GM10248 (cell line): ENCODE data around the gene UBR4.

Source experiments
- CTCF ChIA-PET: fragments of 300-600 bp; sonication (Branson Sonifier 250); formaldehyde crosslinking; extraction: SDS; loops from one replicate; lab custom pipeline; 2021; ENCODE audit warnings: antibody characterized with exemption; lab: Yijun Ruan, JAX
- POLR2A ChIA-PET: fragments of 350-650 bp; sonication (Branson Sonifier 250); formaldehyde crosslinking; extraction: SDS; loops from one replicate; lab custom pipeline; 2020; ENCODE audit warnings: antibody characterized with exemption; lab: Yijun Ruan, JAX
- DNase-seq: peaks from one replicate; pipeline ENCODE4 v3.0.0; 2012; ENCODE audit errors: extremely low spot score
- TF ChIP-seq, protein P1 (sequence below): IDR thresholded peaks from 2 replicates; pipeline ENCODE4 v1.5.1; 2012; ENCODE audit warnings: mild to moderate bottlenecking, low read depth; ENCODE audit errors: extremely low read depth, missing control alignments, control extremely low read depth

UBR4 gene

DNA sequence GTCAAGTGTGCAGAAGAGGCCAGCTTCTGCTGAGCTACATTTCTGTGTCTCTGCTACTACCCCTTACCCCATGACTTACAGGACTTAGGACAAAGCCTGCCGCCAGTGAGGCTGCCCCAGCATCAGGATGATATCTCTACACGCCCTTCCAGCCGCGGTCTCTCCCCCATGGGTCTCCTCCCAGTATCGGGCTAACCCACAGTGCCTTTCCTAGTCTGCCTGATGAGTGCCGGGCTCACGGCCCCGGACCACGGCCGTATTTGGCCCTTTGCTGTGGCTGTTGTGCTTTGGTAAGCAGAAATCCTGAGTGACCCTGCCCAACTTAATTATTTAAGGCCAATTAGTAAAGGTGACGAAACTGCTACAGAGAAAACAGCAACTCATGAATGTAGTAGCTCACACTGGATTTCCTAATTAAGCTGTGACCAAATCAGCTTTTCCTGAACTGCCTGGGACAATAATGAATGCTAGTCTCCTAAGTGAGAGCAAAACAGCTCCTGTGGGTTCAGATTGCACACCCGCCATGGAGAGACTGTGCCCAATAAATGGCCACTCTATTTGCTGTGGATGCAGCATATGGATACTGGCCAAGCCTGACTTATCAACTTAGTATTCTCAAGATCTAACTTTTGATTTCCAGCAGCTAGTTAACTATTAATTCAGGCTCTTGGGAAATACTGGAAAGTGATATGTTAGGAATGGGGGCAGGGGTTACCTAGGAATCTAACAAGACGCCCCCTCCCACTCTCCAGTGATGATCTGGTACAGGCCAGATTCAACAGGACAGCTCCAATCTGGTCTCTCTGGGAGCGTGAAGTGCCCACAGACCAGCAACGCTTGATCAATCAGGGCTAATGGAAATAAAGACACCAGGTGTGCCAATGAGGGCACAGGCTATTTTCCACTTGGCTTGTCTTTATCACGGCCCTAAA lies 130.3 kb downstream of the UBR4 start:
- ChIA-PET CTCF (interaction anchor here (0.8 to 2.6 kb wide), 6 partner anchors 8 to 172 kb away, joined by 3 to 6 read pairs (median 4); no protein-coding TSS in a partner anchor), POLR2A (no interaction called here)

DNA sequence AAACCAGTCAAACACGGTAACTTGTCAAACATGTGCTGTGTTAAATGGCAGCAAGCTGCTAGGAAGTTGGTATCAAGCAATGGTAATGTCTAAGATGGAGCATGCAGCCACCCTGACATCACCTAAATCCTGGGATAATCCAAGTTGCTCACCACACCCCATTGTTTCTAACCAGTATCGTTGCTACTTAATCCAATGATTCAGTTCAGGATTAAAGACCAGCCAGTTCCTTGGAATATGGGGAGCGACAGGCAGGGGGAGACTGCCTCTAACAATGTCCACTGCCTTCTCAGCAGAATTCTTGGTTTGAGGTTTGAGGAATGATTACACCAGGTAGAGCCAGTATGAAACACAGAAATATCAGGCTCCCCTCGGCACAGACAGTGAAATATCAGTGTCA lies 131.5 kb downstream of the UBR4 start:
- TF ChIP-seq, protein P1, sequence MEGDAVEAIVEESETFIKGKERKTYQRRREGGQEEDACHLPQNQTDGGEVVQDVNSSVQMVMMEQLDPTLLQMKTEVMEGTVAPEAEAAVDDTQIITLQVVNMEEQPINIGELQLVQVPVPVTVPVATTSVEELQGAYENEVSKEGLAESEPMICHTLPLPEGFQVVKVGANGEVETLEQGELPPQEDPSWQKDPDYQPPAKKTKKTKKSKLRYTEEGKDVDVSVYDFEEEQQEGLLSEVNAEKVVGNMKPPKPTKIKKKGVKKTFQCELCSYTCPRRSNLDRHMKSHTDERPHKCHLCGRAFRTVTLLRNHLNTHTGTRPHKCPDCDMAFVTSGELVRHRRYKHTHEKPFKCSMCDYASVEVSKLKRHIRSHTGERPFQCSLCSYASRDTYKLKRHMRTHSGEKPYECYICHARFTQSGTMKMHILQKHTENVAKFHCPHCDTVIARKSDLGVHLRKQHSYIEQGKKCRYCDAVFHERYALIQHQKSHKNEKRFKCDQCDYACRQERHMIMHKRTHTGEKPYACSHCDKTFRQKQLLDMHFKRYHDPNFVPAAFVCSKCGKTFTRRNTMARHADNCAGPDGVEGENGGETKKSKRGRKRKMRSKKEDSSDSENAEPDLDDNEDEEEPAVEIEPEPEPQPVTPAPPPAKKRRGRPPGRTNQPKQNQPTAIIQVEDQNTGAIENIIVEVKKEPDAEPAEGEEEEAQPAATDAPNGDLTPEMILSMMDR, result no peak
- DNase-seq, result no peak
- ChIA-PET POLR2A (no interaction called here), CTCF (interaction anchor here (1.3 to 1.7 kb wide), 2 partner anchors 10 to 11 kb away, joined by 4 read pairs; no protein-coding TSS in a partner anchor)

More for the DNA sequence above, 130.3 kb downstream of the UBR4 start:
- DNase-seq, result no peak
- TF ChIP-seq, protein P1, result no peak

DNA sequence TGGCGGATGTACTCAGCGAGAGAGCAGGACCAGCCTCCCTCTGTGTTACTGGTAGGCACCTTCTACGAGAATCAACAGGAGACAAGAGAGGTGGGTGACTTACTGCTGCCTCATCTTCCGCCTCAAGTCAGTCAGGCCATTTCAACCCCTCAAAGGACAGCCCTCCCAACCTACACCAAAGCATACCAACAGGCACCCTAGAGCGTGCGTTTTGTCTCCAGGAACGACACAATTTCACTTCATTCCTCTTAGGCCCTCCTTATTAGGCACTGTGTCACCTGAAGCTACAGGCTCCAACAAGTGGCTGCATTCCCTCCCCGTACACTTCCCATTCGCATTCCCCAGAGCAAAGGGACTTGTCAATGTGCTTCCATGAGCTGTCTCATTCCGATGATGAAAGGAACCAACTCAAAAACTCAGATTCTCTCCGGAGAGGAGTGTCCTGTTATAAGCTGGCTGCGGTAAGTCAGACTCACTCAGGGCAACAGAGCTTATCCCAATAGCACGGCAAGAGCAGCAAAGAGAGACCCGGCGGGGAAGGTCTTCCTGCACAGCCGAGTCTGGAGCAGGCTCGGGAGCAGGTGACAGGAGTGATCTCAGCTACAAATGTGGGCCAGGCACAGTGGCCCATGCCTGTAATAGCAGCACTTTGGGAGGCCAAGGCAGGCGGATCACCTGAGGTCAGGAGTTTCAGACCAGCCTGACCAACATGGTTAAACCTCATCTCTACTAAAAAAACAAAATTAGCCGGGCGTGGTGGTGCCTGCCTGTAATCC lies 133.0 kb downstream of the UBR4 start:
- no peak for DNase-seq
- TF ChIP-seq, protein P1, result no peak
- POLR2A ChIA-PET, result no interaction called here
- CTCF ChIA-PET, result interaction anchor here (0.6 to 3.1 kb wide), 4 partner anchors 164 to 193 kb away, joined by 3 to 13 read pairs (median 10); no protein-coding TSS in a partner anchor

DNA sequence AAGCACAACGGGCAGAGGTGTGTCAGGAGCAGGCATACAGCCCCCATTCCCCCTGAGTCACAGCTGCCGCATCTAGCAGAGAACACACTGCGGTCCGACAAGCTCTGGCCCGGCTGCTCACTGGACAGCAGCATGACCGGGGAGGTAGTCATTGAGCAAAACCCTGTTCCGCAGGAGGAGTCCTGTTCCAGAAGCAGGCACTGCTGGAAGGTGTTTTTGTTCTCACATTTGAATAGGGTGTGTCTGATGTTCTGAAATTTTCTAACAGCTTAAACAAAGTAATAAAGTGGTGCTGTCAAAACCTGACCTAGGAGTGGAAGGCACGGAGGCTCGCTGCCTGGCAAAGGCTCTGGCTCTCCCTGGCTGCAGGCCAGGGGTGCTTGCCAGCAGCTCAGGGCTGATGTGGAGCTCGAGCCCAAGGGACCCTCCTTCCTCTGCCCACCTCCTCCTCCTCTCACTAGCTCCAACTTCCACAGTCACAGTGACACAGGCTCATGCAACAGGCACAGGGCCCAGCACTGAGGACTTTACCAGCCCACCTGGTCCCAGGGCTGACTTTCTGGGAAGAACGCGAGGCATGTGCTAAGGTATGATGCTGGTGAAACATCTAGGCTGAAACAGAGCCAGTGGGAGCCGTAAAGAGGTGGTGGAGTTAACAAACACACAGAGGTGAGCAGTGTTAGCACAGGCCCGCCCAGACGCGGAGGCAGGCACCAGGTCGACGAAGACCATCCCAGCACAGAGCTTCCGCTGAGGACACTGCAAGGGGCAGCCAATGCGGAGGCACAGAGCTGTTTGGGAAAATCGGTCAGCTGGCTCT lies 135.0 kb downstream of the UBR4 start:
- CTCF ChIA-PET, result interaction anchor here (1.1 to 3.1 kb wide), 6 partner anchors 12 to 587 kb away, joined by 3 to 13 read pairs (median 6); no protein-coding TSS in a partner anchor
- TF ChIP-seq, protein P1, result no peak
- DNase-seq, result no peak
- POLR2A ChIA-PET, result interaction anchor here (0.5 kb wide), 1 partner anchor 15 kb away, joined by 3 read pairs; no protein-coding TSS in a partner anchor

DNA sequence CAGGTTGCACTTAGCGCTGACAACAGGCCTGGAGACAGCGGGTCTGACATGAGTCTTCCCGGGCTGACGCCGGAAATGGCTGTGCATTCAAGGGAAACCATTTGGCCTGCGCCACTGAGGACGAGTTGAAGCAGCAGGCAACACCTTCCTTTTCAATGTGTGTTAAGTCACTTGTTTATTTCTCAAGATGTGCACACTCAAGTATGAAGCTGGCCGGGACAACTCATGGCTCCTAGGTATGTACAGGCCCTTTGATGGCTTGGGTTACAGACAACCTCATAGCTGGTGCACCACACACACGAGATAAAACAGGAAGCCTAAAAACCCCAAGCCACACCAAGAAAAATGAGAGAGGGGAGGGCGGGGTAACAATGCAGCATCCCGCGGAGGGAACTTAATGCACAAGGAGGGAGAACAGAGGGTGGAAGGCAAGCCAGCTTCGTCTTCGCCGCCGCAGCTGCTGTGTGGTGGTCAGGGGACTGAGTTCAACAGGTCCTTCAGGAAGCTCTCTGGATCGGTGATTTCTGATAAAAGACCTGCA lies 135.6 kb downstream of the UBR4 start:
- TF ChIP-seq, protein P1, result no peak
- ChIA-PET POLR2A (interaction anchor here (0.5 kb wide), 1 partner anchor 16 kb away, joined by 3 read pairs; no protein-coding TSS in a partner anchor), CTCF (interaction anchor here (1.1 to 3.1 kb wide), 4 partner anchors 162 to 588 kb away, joined by 3 to 13 read pairs (median 10); no protein-coding TSS in a partner anchor)
- no peak for DNase-seq
